ENCODE measurements around the gene BPIFB1.

- no peak for TF ChIP-seq CTCF (IDR thresholded peaks at IDR 0.05; ENCODE audit: poor library complexity)
- no peak for TF ChIP-seq EZH2 (IDR thresholded peaks at IDR 0.05; ENCODE audit: borderline replicate concordance)
These were observed 40.5 kb upstream of the BPIFB1 start for GRCh38 chr20:33242319-33243100.
